ENCODE results near the gene PDHA1. TPM values are rescaled to one million over a fixed set of nuclear protein-coding genes. Genes with fewer than 3 reads are reported as not detected.

The PDHA1 gene
- total and polyA plus RNA-seq, 2 of the 8 experiments (the other 6 are each of a cell fraction or from before 2014, with no cell fraction given), result 128 to 225 TPM

GRCh38 chrX:19344661-19345060 is 934 bp downstream of the PDHA1 start:
- H4K20me1 ChIP-seq (replicated peaks in 1 of 2; ENCODE audit: control insufficient read depth in 1 of 2, insufficient read depth in 2 of 2, low read length in 2 of 2), result no peaks in the 10 kb centered on the region
- H3K79me2 ChIP-seq (ENCODE audit: control insufficient read depth in 1 of 2, insufficient read depth in 2 of 2, low read length in 2 of 2), result peaks cover 4 to 38% of the 10 kb centered on the region in 2 experiments; a peak in 3 of 4 replicates
- no peak overlapping the region for H3K23ac ChIP-seq (ENCODE audit: insufficient read length)
- H3K4me1 ChIP-seq (replicated peaks in 1 of 4; ENCODE audit: control insufficient read depth in 3 of 4, insufficient read depth in 4 of 4, low read length in 3 of 4), result peaks cover 0 to 3% (median 0%) of the 10 kb centered on the region in 4 experiments; a peak in 2 of 7 replicates
- H2BK5ac ChIP-seq (ENCODE audit: low read depth, low read length), result no peak overlapping the region
- DNase-seq (ENCODE audit: low read depth in 1 of 2, low spot score in 2 of 2) (no peak), FAIRE-seq (no peak)
- ChIA-PET POLR2A (ENCODE audit: partially characterized antibody) (no interaction called here), CTCF (ENCODE audit: partially characterized antibody) (no interaction called here)
- H3K27ac ChIP-seq (ENCODE audit: low read depth, low read length), result no peak overlapping the region
- peak overlapping the region; percentile 71 to 83 (median 78) for H3K4me3 ChIP-seq (ENCODE audit: extremely low read depth in 1 of 4, insufficient read depth in 2 of 4, low read depth in 3 of 4, low read length in 4 of 4)
- H2AFZ ChIP-seq (ENCODE audit: low read length), result no peak overlapping the region
- H4K5ac ChIP-seq (ENCODE audit: insufficient read length, low read depth, low read length), result no peak overlapping the region
- H3K27me3 ChIP-seq (replicated peaks in 1 of 4; ENCODE audit: control insufficient read depth in 3 of 4, extremely low read depth in 1 of 4, insufficient read depth in 3 of 4, low read length in 3 of 4), result no peaks in the 10 kb centered on the region
- no peak overlapping the region for H2BK120ac ChIP-seq (replicated peaks; ENCODE audit: low read depth, low read length)
- no peak overlapping the region for H4K8ac ChIP-seq (ENCODE audit: extremely low read depth, insufficient read depth, low read length)
- no peak overlapping the region for H2AK5ac ChIP-seq (ENCODE audit: low read depth, low read length)
- H2BK15ac ChIP-seq (ENCODE audit: low read length), result no peak overlapping the region
- H3K36me3 ChIP-seq (ENCODE audit: control insufficient read depth in 2 of 4, insufficient read depth in 4 of 4, low read length in 3 of 4), result peaks cover 0 to under 1% (median under 1%) of the 10 kb centered on the region in 4 experiments; a peak in 3 of 8 replicates
- peak overlapping the region; percentile 61 to 86 for H3K4me2 ChIP-seq (ENCODE audit: insufficient read depth in 1 of 2, low read depth in 2 of 2, low read length in 2 of 2)
- H2BK20ac ChIP-seq (ENCODE audit: low read length), result no peak overlapping the region
- no peak overlapping the region; a peak in 1 of 7 replicates for H3K9ac ChIP-seq (replicated peaks in 1 of 4; ENCODE audit: extremely low read depth in 1 of 4, low read depth in 3 of 4, low read length in 3 of 4)
- H3K14ac ChIP-seq (ENCODE audit: insufficient read length), result no peak overlapping the region
- no peaks in the 10 kb centered on the region for H3K9me3 ChIP-seq (ENCODE audit: insufficient read depth in 2 of 2, low read depth in 1 of 2, low read length in 1 of 2)
- H3K56ac ChIP-seq (replicated peaks; ENCODE audit: insufficient read length, low read depth, low read length), result no peak overlapping the region
- H3K23me2 ChIP-seq (ENCODE audit: low read depth, low read length), result peaks cover 2% of the 10 kb centered on the region; the same call in 1 of the 2 replicates
- no peak overlapping the region for H3K18ac ChIP-seq (ENCODE audit: extremely low read depth, low read length)
- H2BK12ac ChIP-seq (ENCODE audit: low read depth, low read length), result no peak overlapping the region
- no peak overlapping the region for H4K91ac ChIP-seq (replicated peaks; ENCODE audit: insufficient read length, low read length)
- no peak overlapping the region for H3K4ac ChIP-seq (replicated peaks; ENCODE audit: insufficient read length, low read depth, low read length)
- 52% methylated on average over 6 of the region's 10 CpGs; no CpG with 5 or more reads in 1 of the 2 experiments for WGBS, 2 experiments (ENCODE audit: extremely low coverage in 1 of 2, insufficient coverage in 1 of 2, insufficient read length in 1 of 2, insufficient replicate concordance in 2 of 2, low coverage in 1 of 2, low lambda C conversion rate in 2 of 2, missing lambda C conversion rate in 1 of 2)
- no peaks in the 10 kb centered on the region; the same call in 1 of the 2 replicates for H3K79me1 ChIP-seq (ENCODE audit: low read depth, low read length)
- TF ChIP-seq SAP30 (IDR thresholded peaks at IDR 0.05; ENCODE audit: insufficient read depth, insufficient replicate concordance, low read length) (no peak), EZH2 (IDR thresholded peaks at IDR 0.05; ENCODE audit: low read depth, low read length, severe bottlenecking) (no peak), KDM1A (IDR thresholded peaks at IDR 0.05; ENCODE audit: borderline replicate concordance, low read length) (no peak), CEBPB (IDR thresholded peaks at IDR 0.05; ENCODE audit: low read depth, low read length) (no peak), HDAC6 (IDR thresholded peaks at IDR 0.05; ENCODE audit: low read depth, low read length) (no peak), TBP (IDR thresholded peaks at IDR 0.05; ENCODE audit: low read depth, low read length) (no peak), CHD2 (IDR thresholded peaks at IDR 0.05; ENCODE audit: low read length) (no peak), RAD21 (IDR thresholded peaks at IDR 0.05 in 1 of 2, conservative IDR thresholded peaks at IDR 0.05 in 1 of 2; ENCODE audit: low read depth in 2 of 2, low read length in 2 of 2) (no peak), FOSL1 (IDR thresholded peaks at IDR 0.05; ENCODE audit: insufficient read depth, low read depth, low read length) (no peak), TCF12 (IDR thresholded peaks at IDR 0.05; ENCODE audit: low read depth, low read length) (no peak), KDM5A (IDR thresholded peaks at IDR 0.05; ENCODE audit: low read length) (no peak)

Data from H1 (cell line).